HG03432 (cell line): ENCODE results near the gene MSL3B.
"Not testable (repeated sequence)": the region's sequence is repeated elsewhere in the genome, so short reads cannot be mapped to it uniquely, and the experiment has no call there.

Source experiments
- ATAC-seq: cut with Tn5 transposase; IDR thresholded peaks from one replicate; pipeline ENCODE4 v1.9.1; 2021; ENCODE audit warnings: mild to moderate bottlenecking, moderate library complexity; ENCODE audit not compliant: unreplicated experiment

The MSL3B gene

DNA sequence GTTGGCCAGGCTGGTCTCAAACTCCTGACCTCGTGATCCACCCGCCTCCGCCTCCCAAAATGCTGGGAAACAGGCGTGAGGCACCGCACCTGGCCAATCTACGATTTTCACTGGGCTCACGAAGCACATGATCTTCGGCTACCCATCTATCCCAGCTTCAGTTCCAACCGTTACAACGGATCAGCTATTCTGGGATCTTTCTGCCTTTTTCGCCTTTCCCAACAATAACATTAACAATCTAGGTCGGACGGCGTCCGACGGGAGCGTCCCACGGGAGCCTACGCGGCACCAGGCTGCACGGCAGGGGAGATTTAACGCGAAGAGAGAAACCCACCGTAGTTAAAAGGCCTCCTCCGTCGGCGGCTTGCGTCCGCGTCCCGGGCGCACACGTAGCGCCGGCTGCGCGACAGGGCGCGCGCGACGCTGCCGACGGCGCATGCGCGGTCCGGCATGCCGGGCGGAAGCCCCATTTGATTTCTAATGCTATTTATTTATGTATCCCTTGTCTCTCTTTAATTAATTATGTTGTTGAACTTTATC lies at the start of gene MSL3B:
Gene MSL3B, minus strand, starts transcription at position 394 of the 540 bp plus-strand sequence.
- peak; percentile 85 for ATAC-seq

DNA sequence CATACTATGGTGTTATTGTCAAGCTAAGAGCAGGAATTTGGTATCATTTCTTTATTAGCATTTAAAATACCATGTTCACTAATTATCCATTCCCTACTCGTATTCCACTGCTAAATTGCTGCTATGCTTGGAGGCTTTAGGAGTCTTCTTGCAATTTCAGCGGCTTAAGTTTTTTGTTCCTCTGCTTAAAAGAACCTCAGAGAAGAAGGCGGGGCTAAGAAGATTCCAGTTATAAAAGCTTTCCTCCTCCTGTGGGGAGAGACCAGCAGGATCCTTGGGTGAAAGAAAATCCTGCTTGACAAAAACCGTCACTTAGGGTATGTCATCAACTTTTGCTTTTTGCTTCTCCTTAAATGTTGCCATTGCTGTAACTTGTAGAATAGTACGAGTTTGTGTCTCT lies 48.9 kb upstream of the MSL3B start, which contains the start of gene TRPM8:
Gene TRPM8, plus strand, starts transcription at position 258 of the 400 bp plus-strand sequence. CDS start 9,165 bp downstream, outside the sequence.
- no peak for ATAC-seq

GRCh38 chr2:233915128-233915527 lies 46.9 kb upstream of the MSL3B start:
- ATAC-seq = no peak

- no peak for ATAC-seq
Observed at GRCh38 chr2:233912691-233913423, 44.7 kb upstream of the MSL3B start.

GRCh38 chr2:233907627-233908026 lies 39.4 kb upstream of the MSL3B start:
- no peak for ATAC-seq

- ATAC-seq = no peak
Observed at GRCh38 chr2:233905945-233906344, 37.8 kb upstream of the MSL3B start.

- no peak for ATAC-seq
Observed at GRCh38 chr2:233901884-233902283, 33.7 kb upstream of the MSL3B start.

DNA sequence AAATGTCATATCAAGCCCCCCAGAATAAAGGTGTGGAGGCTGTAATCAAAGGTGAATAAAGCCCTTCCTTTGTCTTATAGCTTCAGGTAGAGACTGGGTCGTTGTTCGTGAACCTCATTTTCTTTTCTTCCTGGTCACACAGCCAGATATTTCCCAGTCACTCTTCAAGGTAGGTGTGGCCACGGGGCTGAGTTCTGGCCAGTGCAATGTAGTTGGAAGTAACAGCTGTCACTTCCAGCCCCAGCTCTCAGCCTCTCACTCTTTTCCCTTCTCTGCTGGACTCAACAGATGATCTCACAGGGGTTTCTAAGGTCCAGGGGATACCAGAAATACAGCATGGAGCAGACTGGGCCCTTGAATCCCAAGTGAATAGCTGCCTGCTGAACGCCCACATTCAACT lies 33.2 kb upstream of the MSL3B start:
- no peak for ATAC-seq

- not testable (repeated sequence) for ATAC-seq
Observed at GRCh38 chr2:233896253-233896652, 28.1 kb upstream of the MSL3B start.

DNA sequence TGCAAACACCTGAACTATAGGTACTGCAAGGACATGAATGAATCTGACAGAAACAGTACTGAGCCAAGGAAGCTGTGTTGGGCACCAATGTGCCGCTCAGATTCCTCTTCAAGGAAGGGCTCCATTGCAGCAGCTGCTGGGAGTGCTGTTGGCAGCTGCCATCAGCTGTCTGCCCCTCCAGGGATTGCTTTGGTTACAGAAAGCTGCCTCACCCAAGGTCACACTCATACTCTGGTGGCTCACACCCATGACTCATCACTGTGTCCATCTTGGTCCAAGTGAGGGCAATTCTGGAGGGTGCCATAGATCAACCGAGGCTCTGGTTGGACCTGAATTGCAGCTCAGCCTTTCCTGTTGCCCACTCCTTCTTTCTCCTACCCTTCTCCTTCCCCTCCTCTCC lies 24.6 kb upstream of the MSL3B start:
- ATAC-seq = no peak

DNA sequence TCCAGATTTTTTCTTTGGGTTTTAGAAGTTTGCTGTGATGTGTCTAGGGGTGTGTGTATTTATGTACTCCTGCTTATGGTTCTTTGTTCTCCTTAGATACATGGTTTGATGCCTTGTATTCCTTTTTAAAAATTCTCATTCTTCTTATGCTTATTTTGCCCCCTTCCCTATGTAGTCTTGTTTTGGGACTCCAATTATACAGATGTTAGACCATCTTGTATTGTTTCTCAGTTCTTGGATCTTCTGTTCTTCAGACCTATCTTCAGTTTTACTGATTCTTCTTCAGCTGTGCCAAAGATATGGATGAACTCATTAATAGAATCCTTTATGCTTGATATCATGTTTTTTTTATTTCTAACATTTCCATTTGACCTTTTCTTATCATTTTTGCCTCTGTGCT lies 14.2 kb upstream of the MSL3B start:
- ATAC-seq = no peak

- ATAC-seq = not testable (repeated sequence)
Observed at GRCh38 chr2:233872125-233872524, 3.9 kb upstream of the MSL3B start.

GRCh38 chr2:233871432-233871831 lies 3.2 kb upstream of the MSL3B start:
- ATAC-seq = no peak

DNA sequence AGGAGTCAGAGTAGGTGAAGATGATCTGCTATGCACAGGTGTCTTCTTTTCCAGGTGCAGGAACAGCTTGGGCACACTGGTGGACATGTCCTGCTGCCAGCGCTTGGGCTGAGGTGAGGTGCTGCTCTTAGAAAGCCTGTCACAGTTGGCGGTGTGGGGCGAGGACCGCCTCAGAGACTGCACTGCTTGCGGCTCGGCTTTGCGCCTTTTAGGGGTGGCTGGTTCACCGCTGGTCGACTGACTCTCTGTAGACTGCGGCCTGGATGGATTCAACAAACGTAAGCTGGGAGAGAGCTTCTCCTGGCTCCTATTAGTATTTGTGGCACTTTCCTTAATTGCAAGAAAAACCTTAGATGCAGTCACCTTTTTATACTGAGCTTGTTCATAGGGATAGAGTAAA lies 1.7 kb downstream of the MSL3B start:
- ATAC-seq = no peak

GRCh38 chr2:233865838-233866237 lies 2.3 kb downstream of the MSL3B start:
- ATAC-seq = no peak

DNA sequence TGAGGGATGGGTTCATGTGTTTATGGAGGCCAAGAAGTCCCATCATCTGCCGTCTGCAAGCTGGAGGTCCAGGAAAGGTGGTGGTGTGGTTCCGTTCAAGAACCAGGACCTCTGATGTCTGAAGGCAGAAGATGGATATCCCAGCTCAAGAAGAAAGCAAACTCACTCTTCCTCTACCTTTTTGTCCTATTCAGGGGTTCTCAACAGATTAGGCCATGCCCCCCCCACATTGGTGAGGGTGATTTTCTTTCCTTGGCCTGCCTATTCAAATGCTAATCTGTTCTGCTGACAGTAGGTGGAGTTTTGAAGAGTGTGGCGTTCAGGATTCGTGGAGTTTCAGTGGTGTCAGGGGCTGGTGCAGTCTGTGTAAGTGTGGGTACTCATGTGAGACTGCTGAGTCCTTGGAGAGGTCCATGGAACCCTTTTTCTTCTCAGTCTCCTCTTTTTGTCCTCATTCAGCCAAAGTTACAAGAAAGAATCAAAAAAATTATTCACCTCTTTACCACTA lies 5.9 kb downstream of the MSL3B start:
- no peak for ATAC-seq

DNA sequence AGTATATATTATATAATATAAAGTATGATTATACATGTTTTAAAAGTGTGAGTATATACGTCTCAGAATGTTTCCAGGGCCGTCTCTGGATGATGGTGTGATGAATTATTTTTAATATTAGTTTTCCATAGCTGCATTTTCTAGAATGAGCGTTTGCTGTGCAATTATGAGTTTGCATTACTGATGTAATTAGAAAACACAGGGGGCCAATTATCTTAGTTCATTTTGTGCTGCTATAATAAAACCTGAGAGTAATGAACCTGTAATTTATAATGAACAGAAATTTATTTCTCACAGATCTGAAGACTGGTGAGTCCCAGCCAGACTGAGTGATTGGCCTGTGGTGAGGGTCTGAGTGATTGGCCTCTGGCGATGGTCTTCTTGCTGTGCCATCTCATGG lies 9.9 kb downstream of the MSL3B start:
- no peak for ATAC-seq

DNA sequence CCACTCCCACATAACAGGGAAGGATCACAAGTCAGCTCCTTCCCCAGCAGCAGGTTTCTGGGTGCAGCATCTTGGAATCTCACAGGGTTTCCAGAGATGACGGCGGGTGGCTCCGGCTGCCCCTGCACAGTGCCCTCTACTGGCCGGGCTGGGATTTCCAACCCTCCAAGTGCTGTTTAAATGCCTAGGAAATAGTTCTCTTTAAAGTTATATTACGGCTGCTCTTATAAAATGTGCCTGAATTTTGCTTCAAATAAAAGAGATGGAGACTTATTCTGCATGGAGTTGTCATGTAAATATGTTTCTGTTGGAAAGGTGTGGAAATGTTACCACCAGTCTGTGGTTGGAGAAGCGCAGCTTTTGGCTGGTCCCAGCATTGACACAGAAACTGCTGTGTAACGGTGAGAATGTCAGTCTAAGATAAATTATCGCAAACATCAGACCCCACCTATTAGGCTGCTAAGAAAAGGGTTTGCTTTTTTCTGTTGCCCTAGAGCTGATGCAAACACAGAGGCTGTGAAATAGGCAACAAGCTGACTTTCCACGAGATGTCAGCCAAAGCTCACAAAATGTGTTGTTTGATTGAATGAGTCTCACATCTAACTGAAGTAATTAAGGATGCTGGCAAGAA lies 10.6 kb downstream of the MSL3B start:
- ATAC-seq = no peak

DNA sequence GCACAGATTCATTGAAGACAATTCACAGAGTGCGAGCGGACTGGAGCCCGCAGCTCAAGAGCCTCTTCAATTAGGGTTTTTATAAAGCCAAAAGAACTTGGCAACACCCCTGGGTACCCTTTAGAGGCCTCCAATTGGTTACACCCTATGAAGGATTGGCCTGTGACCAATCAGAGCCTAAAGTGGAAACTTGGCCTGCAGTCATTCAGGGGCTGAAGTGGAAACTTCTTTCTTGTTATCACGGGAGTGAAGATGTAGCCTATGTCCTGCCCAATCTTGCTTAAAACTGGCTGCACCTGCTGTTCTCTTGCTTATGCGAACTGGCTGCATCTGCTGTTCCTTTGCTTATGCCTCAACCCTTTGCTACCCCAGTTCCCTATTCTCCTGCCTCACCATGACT lies 12.0 kb downstream of the MSL3B start:
- no peak for ATAC-seq

DNA sequence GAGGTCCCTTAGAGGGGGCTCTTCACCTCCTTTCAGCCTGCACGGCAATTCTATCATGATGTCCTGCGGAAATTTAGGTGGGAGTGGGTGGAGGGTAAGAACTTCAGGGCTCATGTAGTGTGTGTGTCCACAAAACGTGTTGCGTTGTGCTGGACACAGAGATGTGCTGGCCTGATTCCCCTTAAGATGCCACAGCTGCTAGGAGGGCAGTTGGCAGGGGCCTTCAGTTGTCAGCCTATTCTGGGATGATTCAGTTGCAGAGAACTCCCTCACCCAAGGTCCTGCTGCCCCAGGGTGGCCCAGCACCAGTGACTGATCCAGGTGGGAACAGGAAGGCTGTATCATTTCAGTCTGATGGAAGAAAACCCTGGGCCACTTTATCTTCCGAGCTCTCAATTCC lies 12.8 kb downstream of the MSL3B start:
- ATAC-seq = no peak

DNA sequence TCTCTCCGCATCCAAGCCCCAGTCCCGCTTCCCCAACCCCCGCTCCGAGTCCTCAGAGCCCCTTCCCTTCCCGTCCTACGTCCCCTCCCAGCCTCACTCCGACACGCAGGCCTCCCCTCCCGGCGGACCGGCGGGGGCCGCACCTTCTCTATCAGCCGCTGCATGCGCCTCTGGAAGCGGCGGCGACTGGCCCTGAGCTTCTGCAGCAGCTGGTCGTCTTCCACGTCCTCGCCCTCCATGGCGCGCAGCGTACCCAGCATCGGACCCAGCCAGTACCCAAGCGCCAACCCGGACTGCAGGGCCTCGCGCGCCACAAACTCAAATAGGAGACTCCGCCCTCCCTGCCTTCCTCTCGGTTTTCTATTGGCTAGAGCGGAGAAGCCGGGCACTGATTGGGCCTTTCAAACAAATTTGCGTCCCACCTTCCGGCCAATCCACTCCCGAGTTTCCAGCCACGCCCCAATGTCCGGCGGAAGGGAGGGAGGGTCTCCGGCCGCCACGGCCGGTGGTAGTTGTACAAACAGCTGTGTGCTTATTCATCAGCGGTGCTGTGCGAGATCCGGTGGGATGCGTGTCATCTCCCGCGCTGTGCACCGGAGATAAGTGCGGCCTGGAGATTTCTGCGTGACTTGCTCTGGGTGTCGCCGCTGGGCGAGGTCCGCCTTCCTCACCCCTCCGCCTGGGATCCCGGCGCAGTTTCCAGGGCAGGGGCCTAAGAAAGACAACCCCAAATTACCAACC lies 13.8 kb downstream of the MSL3B start, which contains the start of gene HJURP:
Gene HJURP, minus strand, starts transcription at position 295 of the 741 bp plus-strand sequence. Its CDS starts 35 bp downstream, at position 260.
- ATAC-seq = peak; percentile 99
